OCI-LY3 (cell line): ENCODE results near the gene CENPI.
"Not testable (repeated sequence)": the region's sequence is repeated elsewhere in the genome, so short reads cannot be mapped to it uniquely, and the experiment has no call there.

ENCODE experiments used
- H2AFZ ChIP-seq: fragments of 200-600, 300-600 bp; shearing (Covaris generic); 2 replicates; pipeline ENCODE4 v1.6.0; 2014; ENCODE audit warnings: antibody characterized with exemption, low read depth, low read length
- H3K27ac ChIP-seq: fragments of 200-600, 300-600 bp; sonication (generic); 2 replicates; pipeline ENCODE4 v1.5.1; 2014; ENCODE audit warnings: mild to moderate bottlenecking, low read length, moderate library complexity, mixed read lengths
- H3K27me3 ChIP-seq: fragments of 200-600, 300-600 bp; sonication (generic); 2 replicates; pipeline ENCODE4 v1.6.1; 2014; ENCODE audit warnings: low read depth, low read length, mixed read lengths
- H3K36me3 ChIP-seq: fragments of 200-600, 300-600 bp; sonication (generic); replicated peaks from 2 replicates; pipeline ENCODE3; 2014; ENCODE audit warnings: low read depth, low read length, mixed read lengths
- H3K4me1 ChIP-seq: fragments of 300-600, 200-600 bp; sonication (generic); 2 replicates; pipeline ENCODE4 v1.6.1; 2014; ENCODE audit warnings: low read length, mixed read lengths
- H3K4me2 ChIP-seq: fragments of 200-600, 300-600 bp; sonication (generic); 2 replicates; pipeline ENCODE4 v1.6.1; 2014; ENCODE audit warnings: low read length, mixed read lengths
- H3K4me3 ChIP-seq: fragments of 300-600, 200-600 bp; sonication (generic); 2 replicates; pipeline ENCODE4 v1.5.1; 2014; ENCODE audit warnings: antibody characterized with exemption, mild to moderate bottlenecking, low read length, moderate library complexity
- H3K79me2 ChIP-seq: fragments of 300-600, 200-600 bp; shearing (Covaris generic); 2 replicates; pipeline ENCODE4 v1.6.1; 2014; ENCODE audit warnings: mild to moderate bottlenecking, low read length, mixed read lengths
- H3K9ac ChIP-seq: fragments of 300-600, 200-600 bp; shearing (Covaris generic); 2 replicates; pipeline ENCODE4 v1.6.0; 2014; ENCODE audit warnings: mild to moderate bottlenecking, low read length, moderate library complexity
- H3K9me3 ChIP-seq: fragments of 200-600, 300-600 bp; shearing (Covaris generic); 2 replicates; pipeline ENCODE4 v1.6.1; 2014; ENCODE audit warnings: low read length, mixed read lengths; ENCODE audit not compliant: insufficient read depth
- H4K20me1 ChIP-seq: fragments of 200-600, 300-600 bp; sonication (generic); 2 replicates; pipeline ENCODE4 v1.6.1; 2016; ENCODE audit warnings: low read length, mixed read lengths; ENCODE audit not compliant: insufficient read depth
- EZH2phosphoT487 ChIP-seq: fragments of 200-600 bp; shearing (Covaris generic); IDR thresholded peaks from 2 replicates; pipeline ENCODE4 v1.6.1; 2018; ENCODE audit warnings: antibody characterized with exemption, mixed run types, low read depth
- TF ChIP-seq, protein P1 (sequence below): fragments of 200-600, 300-600 bp; sonication (generic); IDR thresholded peaks from 2 replicates; pipeline ENCODE4 v1.5.1; 2014; ENCODE audit warnings: antibody characterized with exemption, low read length, low read depth

CENPI gene

DNA sequence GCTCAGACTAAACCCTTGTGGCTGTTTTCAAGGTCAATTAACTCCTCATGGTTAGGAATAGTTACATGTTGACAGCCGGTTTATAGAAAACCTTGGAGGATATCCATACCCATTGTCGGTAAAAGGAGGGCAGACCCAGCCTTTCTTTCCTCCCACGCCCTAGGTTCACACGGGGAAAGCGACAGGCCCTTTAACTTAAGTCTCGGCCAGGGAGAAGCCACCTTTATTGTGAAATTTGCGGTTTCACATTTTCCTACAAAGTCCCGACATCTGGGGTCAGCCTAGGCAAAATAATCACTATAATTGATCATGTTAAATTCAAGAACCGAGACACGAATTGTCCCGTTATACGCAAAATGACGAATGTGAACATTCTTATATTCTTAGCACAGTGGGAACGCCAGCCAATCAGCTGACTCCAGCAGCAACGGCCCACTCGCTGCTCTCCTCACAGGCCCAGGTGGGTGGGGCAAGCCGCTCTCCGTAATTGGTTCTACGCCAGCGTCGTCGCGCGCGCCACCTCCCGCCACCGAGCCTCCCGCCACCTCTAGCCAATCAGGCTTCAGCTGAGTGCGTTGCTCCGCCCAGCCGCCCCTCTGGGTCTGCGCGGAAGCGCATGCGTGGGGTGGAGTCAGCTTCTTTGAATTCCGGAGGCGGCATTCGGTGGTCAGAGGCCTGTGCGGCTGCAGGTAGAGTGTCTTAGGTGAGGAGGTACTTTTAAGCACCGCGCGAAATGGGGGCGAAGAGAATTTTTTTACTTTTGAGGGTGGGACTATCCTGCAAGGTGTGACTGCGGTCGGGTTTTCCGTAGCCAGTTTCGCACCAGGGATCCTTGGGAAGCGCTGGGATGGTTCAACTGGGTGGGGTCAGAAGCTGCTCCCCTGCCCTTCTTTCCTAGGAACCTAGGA is at the start of gene CENPI:
TSS of gene CENPI (plus strand) at position 659 of the 908 bp plus-strand sequence. CDS start 2,867 bp downstream, outside the sequence.
- H3K27ac ChIP-seq: peak within 1 kb of the TSS; percentile 65
- H2AFZ ChIP-seq: peak within 1 kb of the TSS; percentile 58
- TF ChIP-seq, protein P1, sequence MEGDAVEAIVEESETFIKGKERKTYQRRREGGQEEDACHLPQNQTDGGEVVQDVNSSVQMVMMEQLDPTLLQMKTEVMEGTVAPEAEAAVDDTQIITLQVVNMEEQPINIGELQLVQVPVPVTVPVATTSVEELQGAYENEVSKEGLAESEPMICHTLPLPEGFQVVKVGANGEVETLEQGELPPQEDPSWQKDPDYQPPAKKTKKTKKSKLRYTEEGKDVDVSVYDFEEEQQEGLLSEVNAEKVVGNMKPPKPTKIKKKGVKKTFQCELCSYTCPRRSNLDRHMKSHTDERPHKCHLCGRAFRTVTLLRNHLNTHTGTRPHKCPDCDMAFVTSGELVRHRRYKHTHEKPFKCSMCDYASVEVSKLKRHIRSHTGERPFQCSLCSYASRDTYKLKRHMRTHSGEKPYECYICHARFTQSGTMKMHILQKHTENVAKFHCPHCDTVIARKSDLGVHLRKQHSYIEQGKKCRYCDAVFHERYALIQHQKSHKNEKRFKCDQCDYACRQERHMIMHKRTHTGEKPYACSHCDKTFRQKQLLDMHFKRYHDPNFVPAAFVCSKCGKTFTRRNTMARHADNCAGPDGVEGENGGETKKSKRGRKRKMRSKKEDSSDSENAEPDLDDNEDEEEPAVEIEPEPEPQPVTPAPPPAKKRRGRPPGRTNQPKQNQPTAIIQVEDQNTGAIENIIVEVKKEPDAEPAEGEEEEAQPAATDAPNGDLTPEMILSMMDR: no peak
- TF ChIP-seq EZH2phosphoT487: no peak
- H3K36me3 ChIP-seq: peaks cover 16% of the 10 kb centered on the region
- H3K9me3 ChIP-seq: no peaks in the 10 kb centered on the region
- no peaks in the 10 kb centered on the region for H4K20me1 ChIP-seq
- H3K4me2 ChIP-seq: peak within 1 kb of the TSS; percentile 98
- no peaks in the 10 kb centered on the region for H3K27me3 ChIP-seq
- peaks cover 12% of the 10 kb centered on the region for H3K4me1 ChIP-seq
- peaks cover 21% of the 10 kb centered on the region for H3K79me2 ChIP-seq
- peak within 1 kb of the TSS; percentile 94 for H3K9ac ChIP-seq
- peak within 1 kb of the TSS; percentile 99 for H3K4me3 ChIP-seq

- Histone ChIP-seq H2AFZ (no peak overlapping the region), H3K9ac (peak overlapping the region; percentile 91), H3K4me1 (peaks cover 15% of the 10 kb centered on the region), H4K20me1 (no peaks in the 10 kb centered on the region), H3K79me2 (peaks cover 9% of the 10 kb centered on the region), H3K4me3 (peak overlapping the region; percentile 84), H3K36me3 (peaks cover 3% of the 10 kb centered on the region), H3K4me2 (peak overlapping the region; percentile 83), H3K27me3 (no peaks in the 10 kb centered on the region), H3K9me3 (no peaks in the 10 kb centered on the region), H3K27ac (peak overlapping the region; percentile 82)
- TF ChIP-seq, protein P1: no peak
- TF ChIP-seq EZH2phosphoT487: no peak
These were observed 46.9 kb upstream of the CENPI start for GRCh38 chrX:101051153-101051548.

DNA sequence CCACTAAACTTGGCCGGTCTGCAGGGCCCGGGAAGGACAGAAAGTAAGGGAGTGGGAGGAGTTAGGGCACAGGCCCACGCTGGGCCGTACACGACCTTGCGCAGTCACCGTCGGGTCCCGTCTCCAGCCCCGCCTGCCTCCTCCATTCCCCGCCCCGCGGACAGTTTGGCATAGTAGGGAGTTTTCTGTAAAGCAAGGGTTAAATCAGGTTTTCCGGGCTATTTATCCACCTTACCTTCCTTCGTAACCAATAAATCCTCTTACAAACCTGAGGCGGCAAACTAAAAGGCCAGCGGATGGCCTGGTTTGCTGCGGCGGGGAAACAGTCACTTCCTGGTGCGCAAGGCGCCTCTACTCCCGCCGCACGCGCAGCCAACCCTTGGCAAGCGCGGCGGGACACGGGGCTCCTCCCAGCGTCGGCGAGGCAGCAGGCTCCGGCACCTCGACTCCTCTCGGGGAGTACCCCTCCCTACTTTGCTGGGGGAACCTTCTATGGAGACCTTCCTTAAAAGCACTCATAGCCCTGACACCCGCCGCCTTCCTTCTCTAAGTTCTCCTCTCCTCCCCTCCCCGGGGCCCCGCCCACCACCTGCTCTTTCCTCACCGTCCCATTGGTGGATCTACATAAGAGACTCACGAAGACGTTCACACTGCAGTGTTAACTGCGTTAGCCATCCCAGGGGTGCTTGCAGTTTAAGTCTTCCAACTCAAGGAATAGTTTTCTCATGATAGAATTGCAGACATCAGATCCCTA is 46.3 kb upstream of the CENPI start, which contains the start of gene TRMT2B:
TSS of gene TRMT2B (minus strand) at position 563 of the 754 bp plus-strand sequence. CDS start 9,822 bp downstream, outside the sequence.
- Histone ChIP-seq H2AFZ (peak within 1 kb of the TSS; percentile 100), H4K20me1 (no peaks in the 10 kb centered on the region), H3K9ac (peak within 1 kb of the TSS; percentile 91), H3K4me3 (peak within 1 kb of the TSS; percentile 84), H3K79me2 (peaks cover 9% of the 10 kb centered on the region), H3K36me3 (peaks cover 3% of the 10 kb centered on the region), H3K4me1 (peaks cover 18% of the 10 kb centered on the region), H3K4me2 (peak within 1 kb of the TSS; percentile 83), H3K9me3 (no peaks in the 10 kb centered on the region), H3K27ac (peak within 1 kb of the TSS; percentile 82), H3K27me3 (no peaks in the 10 kb centered on the region)
- TF ChIP-seq EZH2phosphoT487: no peak
- TF ChIP-seq, protein P1: no peak

GRCh38 chrX:101056551-101056950 is 41.5 kb upstream of the CENPI start:
- Histone ChIP-seq H3K4me2 (peak overlapping the region; percentile 48), H3K27ac (peak overlapping the region; percentile 74), H3K4me1 (peaks cover 32% of the 10 kb centered on the region)
- not testable (repeated sequence) for H2AFZ ChIP-seq, H3K4me3 ChIP-seq, H3K27me3 ChIP-seq, H4K20me1 ChIP-seq, H3K36me3 ChIP-seq, H3K9ac ChIP-seq, H3K79me2 ChIP-seq, H3K9me3 ChIP-seq
